Epidermal melanocyte (primary cell): Measurements from ENCODE around the gene ARAP3.
A peak's percentile ranks its signal among the peaks of the same experiment; 100 is the strongest.
"Not testable (repeated sequence)": the region's sequence is repeated elsewhere in the genome, so short reads cannot be mapped to it uniquely, and the experiment has no call there.

Experiments
- DNase-seq: peaks from one replicate; pipeline ENCODE4 v3.0.0; 2011; ENCODE audit warnings: low spot score; ENCODE audit not compliant: insufficient read length

The ARAP3 gene

GRCh38 chr5:141618030-141618803 lies 63.8 kb downstream of the ARAP3 start:
- DNase-seq: no peak

DNA sequence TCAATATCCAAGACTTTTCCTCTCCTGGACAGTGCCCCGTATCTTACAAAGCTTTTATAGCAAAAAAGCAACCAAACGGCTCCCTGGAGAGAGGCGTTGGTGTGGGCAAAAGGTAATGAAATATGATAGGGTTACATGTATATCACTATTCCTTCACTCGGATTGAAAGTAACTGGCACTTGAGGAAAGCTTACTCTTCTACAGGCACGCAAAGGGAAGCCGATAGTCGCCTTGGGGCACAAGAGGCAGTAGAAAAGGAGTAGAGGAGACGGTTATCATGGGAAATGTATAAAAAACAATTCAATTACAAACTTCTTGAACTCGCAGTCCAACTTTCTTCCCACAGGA lies 64.4 kb downstream of the ARAP3 start:
- DNase-seq: no peak

DNA sequence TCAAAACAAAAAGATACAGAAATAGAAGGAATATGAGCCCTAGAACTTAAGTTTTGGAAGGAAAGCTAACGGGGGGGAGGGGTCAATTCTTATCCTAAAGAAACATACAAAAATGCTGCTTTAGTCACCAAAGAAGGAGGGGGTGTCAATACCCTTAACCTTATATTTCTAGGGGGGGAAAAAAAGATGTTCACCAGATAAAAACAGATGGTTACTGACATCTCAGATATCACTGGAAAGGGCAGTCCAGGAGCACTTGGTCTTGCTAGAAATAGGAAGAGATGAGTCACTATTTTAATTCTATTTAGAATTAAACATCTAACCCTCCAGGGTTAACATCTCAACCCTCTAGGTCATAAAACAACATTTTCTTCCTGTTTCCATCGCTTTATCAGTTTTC lies 64.9 kb downstream of the ARAP3 start:
- no peak for DNase-seq

GRCh38 chr5:141615991-141616720 lies 65.9 kb downstream of the ARAP3 start:
- no peak for DNase-seq

- no peak for DNase-seq
These were observed 68.7 kb downstream of the ARAP3 start for GRCh38 chr5:141613344-141613743.

DNA sequence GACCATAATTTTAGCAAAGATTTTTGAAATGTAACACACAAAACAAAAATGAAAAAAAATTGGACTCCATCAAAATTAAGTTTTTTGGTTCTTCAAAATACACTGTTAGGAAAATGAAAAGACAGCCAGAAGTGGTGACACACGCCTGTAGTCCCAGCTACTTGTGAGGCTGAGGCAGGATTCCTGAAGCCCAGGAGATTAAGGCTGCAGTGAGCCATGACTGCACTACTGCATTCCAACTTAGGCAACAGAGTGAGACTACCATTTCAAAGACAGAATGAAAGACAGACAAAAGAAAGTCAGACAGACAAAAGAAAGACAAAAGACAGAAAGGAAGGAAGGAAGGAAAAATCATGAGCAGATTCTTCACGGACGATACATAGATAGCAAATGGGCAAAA lies 70.7 kb downstream of the ARAP3 start:
- no peak for DNase-seq

DNA sequence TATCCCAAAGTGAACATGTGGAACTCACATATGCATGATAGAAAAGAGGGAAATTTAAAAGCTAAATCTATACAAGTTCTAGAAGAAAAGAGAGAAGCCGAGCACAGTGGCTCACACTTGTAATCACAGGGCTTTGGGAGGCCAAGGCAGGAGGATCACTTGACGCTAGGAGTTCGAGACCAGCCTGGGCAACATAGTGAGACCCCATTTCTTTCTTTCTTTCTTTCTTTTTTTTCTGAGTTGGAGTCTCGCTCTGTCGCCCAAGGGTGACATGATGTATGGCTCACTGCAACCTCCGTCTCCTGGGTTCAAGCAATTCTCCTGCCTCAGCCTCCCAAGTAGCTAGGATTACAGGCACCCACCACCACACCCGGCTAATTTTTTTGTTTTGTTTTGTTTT lies 72.1 kb downstream of the ARAP3 start:
- DNase-seq: not testable (repeated sequence)

GRCh38 chr5:141609044-141609443 lies 73.0 kb downstream of the ARAP3 start:
- no peak for DNase-seq

GRCh38 chr5:141608557-141608956 lies 73.5 kb downstream of the ARAP3 start:
- no peak for DNase-seq

DNA sequence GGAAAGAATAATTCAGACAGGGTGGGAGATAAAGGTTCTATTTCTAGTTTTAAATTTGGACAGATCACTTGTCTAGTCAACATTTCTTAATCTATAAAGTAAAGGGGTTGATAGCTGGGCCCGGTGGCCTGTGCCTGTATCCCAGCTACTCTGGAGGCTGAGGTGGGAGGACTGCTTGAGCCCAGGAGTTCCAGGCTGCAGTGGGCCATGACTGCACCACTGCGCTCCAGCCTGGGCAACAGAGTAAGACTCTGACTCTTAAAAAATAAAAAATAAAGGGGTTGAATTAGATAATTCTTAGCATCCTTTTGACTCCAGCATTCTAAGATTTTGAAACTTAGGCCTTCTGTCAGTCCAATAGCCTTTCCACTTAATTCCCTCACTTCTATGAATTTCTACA lies 74.0 kb downstream of the ARAP3 start:
- DNase-seq: no peak

GRCh38 chr5:141605523-141606277 lies 76.3 kb downstream of the ARAP3 start:
- DNase-seq: no peak

DNA sequence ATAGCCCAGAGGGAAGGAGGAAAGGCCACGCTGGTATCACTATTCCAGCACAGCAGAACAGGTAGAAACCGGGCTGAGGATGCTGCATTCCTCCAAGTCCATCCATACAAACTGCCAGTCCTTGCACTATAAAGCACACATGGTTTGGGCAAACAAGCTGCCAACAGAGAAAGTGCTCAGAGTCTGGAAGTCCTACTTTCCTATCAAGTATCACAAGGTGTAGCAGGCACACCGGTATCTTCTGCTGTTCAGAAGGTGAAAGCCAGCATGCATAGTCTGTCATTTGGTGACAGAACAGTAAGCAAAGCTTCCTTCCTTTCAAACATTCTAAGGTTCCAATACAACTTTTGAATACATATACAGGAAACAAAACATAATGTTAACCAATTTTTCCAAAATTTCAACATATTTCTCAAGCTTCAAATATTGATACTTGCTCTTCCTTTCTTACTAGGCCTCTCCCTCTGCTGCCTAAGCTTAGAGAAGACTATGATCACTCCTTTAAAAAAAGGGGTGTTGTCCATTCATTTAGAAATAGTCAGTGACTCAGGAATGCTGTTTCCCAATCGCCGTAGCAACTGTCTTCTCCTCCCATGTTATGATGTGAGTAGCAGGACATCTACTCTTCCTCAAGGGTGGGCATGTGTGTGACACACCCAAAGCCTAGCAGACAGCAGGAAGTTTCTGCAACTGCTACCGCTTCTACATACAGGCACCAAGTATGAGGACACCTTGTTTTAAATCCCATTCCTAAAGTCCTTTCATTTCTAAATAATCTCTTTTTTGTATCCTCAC lies 77.9 kb downstream of the ARAP3 start:
- DNase-seq: peak; percentile 51
